Measurements from ENCODE around the gene CCDC7.
"Not testable (repeated sequence)": the region's sequence is repeated elsewhere in the genome, so short reads cannot be mapped to it uniquely, and the experiment has no call there.

CCDC7 gene

GRCh38 chr10:32738958-32739357, 293.0 kb downstream of the CCDC7 start:
- no peak for DNase-seq

GRCh38 chr10:32744321-32744720, 298.4 kb downstream of the CCDC7 start:
- DNase-seq: no peak

- no peak for DNase-seq
Measured at GRCh38 chr10:32746869-32747268, 300.9 kb downstream of the CCDC7 start.

- DNase-seq: no peak
Measured at GRCh38 chr10:32751582-32751981, 305.6 kb downstream of the CCDC7 start.

GRCh38 chr10:32754900-32755299, 309.0 kb downstream of the CCDC7 start:
- DNase-seq: not testable (repeated sequence)

GRCh38 chr10:32771217-32771616, 325.3 kb downstream of the CCDC7 start:
- DNase-seq: no peak

DNA sequence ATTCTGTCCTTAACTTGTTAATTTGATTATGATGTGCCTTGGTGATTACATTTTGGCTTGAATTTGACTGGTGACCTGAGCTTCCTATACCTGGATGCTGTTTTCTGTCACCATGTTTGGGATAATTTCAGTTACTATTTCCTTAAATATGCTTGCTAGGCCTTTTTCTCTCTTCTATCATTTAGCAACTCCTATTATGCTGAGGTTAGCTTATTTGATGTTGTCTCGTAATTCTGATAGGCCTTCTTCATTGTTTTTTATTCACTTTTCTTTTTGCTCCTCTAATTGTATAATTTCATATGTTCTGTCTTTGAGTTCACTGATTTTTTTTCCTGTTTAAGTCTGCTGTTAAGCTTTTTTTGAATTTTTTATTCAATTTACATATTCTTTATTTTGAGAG, 327.2 kb downstream of the CCDC7 start:
- no peak for DNase-seq

GRCh38 chr10:32786968-32787367, 341.0 kb downstream of the CCDC7 start:
- DNase-seq: no peak

GRCh38 chr10:32787690-32788284, 341.8 kb downstream of the CCDC7 start:
- DNase-seq: no peak

- no peak for DNase-seq
Measured at GRCh38 chr10:32788359-32788758, 342.4 kb downstream of the CCDC7 start.

DNA sequence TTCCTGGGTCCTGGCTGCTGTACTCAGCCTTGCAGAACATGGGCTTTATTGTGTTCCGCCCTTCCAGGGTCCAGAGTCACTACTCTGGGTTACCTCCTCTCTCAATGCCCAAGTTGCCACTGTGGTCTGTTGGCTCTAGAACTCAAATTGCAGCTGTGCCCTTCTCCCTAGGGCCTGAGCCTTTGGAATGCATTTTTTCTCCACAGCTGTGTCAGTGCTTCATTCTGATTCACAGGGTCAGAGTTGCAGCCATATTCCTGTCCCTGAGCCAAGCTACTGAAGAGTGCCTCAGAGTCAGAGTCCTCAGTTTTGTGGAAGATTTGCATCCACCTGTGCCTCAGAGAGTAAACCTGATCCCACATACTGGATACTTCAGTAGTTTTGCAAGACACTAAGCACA, 344.5 kb downstream of the CCDC7 start:
- DNase-seq: no peak

- DNase-seq: no peak
Measured at GRCh38 chr10:32793033-32793432, 347.1 kb downstream of the CCDC7 start.

DNA sequence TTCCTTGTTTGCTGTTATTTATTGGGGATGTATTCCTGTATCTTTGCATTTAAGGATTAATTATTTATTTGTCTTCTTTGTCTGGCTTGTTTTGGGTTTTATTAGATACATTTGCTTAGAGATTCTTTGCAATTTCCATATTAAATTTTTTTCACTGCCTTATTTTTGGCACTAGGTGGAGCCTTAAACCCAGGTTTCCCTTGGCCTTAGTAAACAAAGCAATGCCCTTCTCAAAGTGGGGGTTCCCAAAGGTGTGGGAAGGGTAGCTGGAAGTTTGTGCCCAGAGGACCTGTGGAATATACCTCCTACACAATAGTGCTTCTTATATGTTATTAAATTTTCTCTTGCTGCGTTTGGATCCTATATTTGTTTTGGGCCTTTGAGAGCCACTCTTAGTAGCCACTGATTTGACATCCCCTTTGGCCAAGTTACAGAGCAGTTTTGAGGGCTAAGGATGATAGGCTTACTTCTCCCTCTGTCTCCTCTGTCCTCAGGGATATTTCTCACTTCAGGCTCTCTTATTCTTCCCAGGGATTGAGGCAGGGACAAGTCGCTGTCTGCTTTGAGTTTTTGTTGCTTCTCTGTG, 349.8 kb downstream of the CCDC7 start:
- DNase-seq: no peak

- not testable (repeated sequence) for DNase-seq
Measured at GRCh38 chr10:32797393-32797792, 351.5 kb downstream of the CCDC7 start.

DNA sequence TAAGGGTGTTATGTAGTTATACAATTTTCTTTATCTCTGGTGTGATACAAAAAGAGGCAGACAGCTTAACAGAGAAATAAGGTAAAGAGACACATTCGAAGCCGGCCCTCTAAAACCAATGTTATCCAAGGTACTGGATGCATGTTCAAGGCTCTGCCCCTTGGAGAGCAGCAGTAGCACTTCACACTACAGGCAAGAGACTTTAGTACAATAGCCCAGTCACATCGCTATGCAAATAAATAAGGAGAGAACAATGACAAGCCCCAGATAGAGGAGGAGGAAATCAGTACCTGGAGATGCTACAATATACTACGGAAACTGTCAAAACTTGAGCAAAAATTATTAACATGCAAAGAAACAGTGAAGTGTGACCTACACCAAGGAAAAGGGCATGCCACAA, 401.0 kb downstream of the CCDC7 start:
- no peak for DNase-seq

GRCh38 chr10:32851301-32851700, 405.4 kb downstream of the CCDC7 start:
- DNase-seq: no peak

DNA sequence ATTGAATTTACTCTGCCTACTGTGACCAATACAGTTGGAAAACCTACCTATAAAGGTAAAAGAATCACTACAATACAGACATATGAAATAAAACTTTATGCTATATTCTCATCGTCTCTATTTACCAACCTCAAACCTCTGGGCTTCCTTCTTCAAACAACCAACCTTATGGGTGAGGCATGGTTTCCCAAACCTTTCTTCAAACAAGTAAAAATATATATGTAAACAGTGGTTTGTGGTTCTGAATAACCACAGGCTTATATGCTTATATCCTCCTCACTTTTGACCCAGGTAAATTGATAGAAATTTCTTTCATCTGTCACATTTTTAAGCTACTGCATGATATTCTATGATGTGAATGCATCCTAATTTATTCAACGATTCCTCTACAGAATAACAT, 408.5 kb downstream of the CCDC7 start:
- no peak for DNase-seq

DNA sequence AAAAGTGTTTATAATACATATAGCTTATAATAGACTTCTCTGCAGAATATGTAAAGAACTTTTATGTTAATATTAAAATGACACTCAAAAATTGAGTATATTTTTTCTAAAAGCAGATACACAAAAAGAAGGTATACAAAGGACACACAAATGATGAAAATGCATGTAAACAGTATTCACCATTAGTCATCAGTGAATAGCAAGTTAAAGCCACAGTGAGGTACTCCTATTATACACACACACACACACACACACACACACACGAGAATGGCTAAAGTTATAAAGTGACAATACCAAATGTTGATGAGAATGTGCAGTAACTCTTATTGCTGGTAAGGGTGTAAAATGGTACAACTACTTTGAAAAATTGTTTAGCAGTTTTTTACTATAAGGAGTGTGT, 419.2 kb downstream of the CCDC7 start:
- DNase-seq: no peak

- DNase-seq: no peak
Measured at GRCh38 chr10:32877915-32878314, 432.0 kb downstream of the CCDC7 start.

DNA sequence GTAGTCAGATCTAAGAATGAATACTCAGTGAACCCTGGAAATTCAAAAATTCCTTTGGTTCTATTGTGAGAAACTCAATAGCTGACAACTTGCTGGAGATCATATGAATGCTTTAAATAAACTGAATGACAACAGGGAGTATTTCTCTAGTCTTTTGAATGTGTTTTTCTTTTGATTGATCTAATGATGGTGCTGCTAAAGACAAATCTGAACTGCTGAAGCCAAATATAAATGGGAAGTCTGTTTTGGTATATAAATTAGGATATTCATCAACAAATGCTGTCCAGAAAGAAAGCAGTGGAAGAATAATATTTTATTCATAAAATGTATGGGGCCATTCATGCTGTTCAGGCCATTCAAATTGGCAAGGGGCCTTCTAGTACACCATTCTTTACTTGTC, 432.7 kb downstream of the CCDC7 start:
- no peak for DNase-seq

DNA sequence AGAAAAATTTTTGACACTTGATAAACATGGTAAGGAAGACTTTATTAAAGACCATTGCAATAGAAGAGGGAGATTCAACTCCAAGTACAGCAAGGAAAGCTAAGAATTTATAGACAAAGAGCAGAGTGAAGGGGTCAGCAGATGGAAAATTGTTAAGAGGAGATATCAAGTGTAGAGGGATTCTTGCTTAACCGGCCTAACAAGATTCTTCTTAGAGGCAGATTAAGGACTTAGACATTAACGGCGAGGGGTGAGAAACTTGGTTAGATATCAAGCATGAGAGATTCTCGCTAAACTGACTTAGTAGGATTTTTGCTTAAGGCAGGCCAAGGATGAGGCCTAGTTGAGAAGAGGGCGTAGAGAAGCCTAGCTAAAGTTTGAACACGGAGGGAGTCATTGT, 436.1 kb downstream of the CCDC7 start:
- no peak for DNase-seq

- no peak for DNase-seq
Measured at GRCh38 chr10:32887481-32887880, 441.5 kb downstream of the CCDC7 start.

GRCh38 chr10:32888161-32888927, 442.4 kb downstream of the CCDC7 start:
- DNase-seq: no peak

GRCh38 chr10:32889631-32890212, 443.8 kb downstream of the CCDC7 start:
- DNase-seq: no peak
